Activated CD8-positive, alpha-beta T cell treated with anti-CD3 and anti-CD28 coated beads for 36 hours (primary cell): ENCODE data around the gene SLC35F4. TPM values are rescaled to one million over a fixed set of nuclear protein-coding genes. Genes with fewer than 3 reads are reported as not detected.

Experiments
- ATAC-seq: fragments of 200-7000 bp; cut with Tn5 transposase; one replicate; pipeline ENCODE4 v1.10.0; 2021; ENCODE audit warnings: mild to moderate bottlenecking, moderate library complexity
- CTCF ChIA-PET: fragments of 350-600 bp; sonication (Branson Sonifier 250); formaldehyde crosslinking; loops from one replicate; lab custom pipeline; 2021; ENCODE audit warnings: antibody characterized with exemption; lab: Charles Lee
- POLR2A ChIA-PET: fragments of 350-600 bp; sonication (Branson Sonifier 250); formaldehyde crosslinking; loops from one replicate; lab custom pipeline; 2021; ENCODE audit warnings: antibody characterized with exemption; lab: Charles Lee
- DNase-seq: peaks from one replicate; pipeline ENCODE4 v3.0.0-alpha.2; 2020
- H3K27ac Mint-ChIP-seq: one replicate; pipeline ENCODE4 v1.8.0; 2021; ENCODE audit warnings: mild to moderate bottlenecking, mixed read lengths
- H3K27me3 Mint-ChIP-seq: one replicate; pipeline ENCODE4 v1.8.0; 2021; ENCODE audit warnings: mixed read lengths
- H3K36me3 Mint-ChIP-seq: one replicate; pipeline ENCODE4 v1.8.0; 2021; ENCODE audit warnings: low read depth, mixed read lengths
- H3K4me1 Mint-ChIP-seq: one replicate; pipeline ENCODE4 v1.8.0; 2021; ENCODE audit warnings: low read depth, mixed read lengths
- H3K4me3 Mint-ChIP-seq: one replicate; pipeline ENCODE4 v1.8.0; 2021; ENCODE audit warnings: mild to moderate bottlenecking, moderate library complexity, mixed read lengths
- H3K9me3 Mint-ChIP-seq: one replicate; pipeline ENCODE4 v1.8.0; 2021; ENCODE audit warnings: mixed read lengths
- CTCF ChIP-seq: fragments of 200-600 bp; IDR thresholded peaks from one replicate; pipeline ENCODE4 v1.8.0; 2022; ENCODE audit warnings: antibody characterized with exemption, mild to moderate bottlenecking
- intact Hi-C: fragments of 100-400 bp; cut with micrococcal nuclease; formaldehyde crosslinking; loops from one replicate; pipeline ENCODE4 v1.10.0; 2022
- total RNA-seq, 2 experiments: library from RNA; stranded (reverse); gene quantifications; one replicate each; pipeline ENCODE4 v1.2.3, GENCODE V29; 2021

The SLC35F4 gene
- total RNA-seq, 2 experiments from 2014 or later, result not detected

GRCh38 chr14:57560681-57561080, 305.2 kb downstream of the SLC35F4 start:
- Mint-ChIP-seq H3K4me3 (no peak overlapping the region), H3K9me3 (no peaks in the 10 kb centered on the region), H3K27ac (no peak overlapping the region), H3K36me3 (no peaks in the 10 kb centered on the region), H3K27me3 (no peaks in the 10 kb centered on the region), H3K4me1 (no peaks in the 10 kb centered on the region)
- ATAC-seq, result no peak
- intact Hi-C loops, result no loop called here
- CTCF ChIA-PET, result no interaction called here
- TF ChIP-seq CTCF, result no peak
- POLR2A ChIA-PET, result no interaction called here
- no peak for DNase-seq

GRCh38 chr14:57559576-57559975, 306.3 kb downstream of the SLC35F4 start:
- peaks cover 5% of the 10 kb centered on the region for H3K9me3 Mint-ChIP-seq
- intact Hi-C loops, result no loop called here
- ChIA-PET POLR2A (interaction anchor here (0.6 kb wide), 1 partner anchor 728 kb away, joined by 3 read pairs; no protein-coding TSS in a partner anchor), CTCF (no interaction called here)
- H3K4me3 Mint-ChIP-seq, result no peak overlapping the region
- H3K4me1 Mint-ChIP-seq, result no peaks in the 10 kb centered on the region
- DNase-seq, result no peak
- H3K27ac Mint-ChIP-seq, result no peak overlapping the region
- no peaks in the 10 kb centered on the region for H3K27me3 Mint-ChIP-seq
- H3K36me3 Mint-ChIP-seq, result no peaks in the 10 kb centered on the region
- ATAC-seq, result no peak
- no peak for TF ChIP-seq CTCF

- H3K36me3 Mint-ChIP-seq, result no peaks in the 10 kb centered on the region
- CTCF ChIA-PET, result no interaction called here
- TF ChIP-seq CTCF, result no peak
- no peaks in the 10 kb centered on the region for H3K4me1 Mint-ChIP-seq
- POLR2A ChIA-PET, result no interaction called here
- H3K27ac Mint-ChIP-seq, result no peak overlapping the region
- no peak for ATAC-seq
- peaks cover 4% of the 10 kb centered on the region for H3K27me3 Mint-ChIP-seq
- H3K9me3 Mint-ChIP-seq, result peaks cover 25% of the 10 kb centered on the region
- intact Hi-C loops, result no loop called here
- H3K4me3 Mint-ChIP-seq, result no peak overlapping the region
- DNase-seq, result no peak
These were observed 316.0 kb downstream of the SLC35F4 start for GRCh38 chr14:57549765-57550420.

GRCh38 chr14:57549016-57549564, 316.8 kb downstream of the SLC35F4 start:
- POLR2A ChIA-PET, result interaction anchor here (0.5 kb wide), 1 partner anchor 234 kb away, joined by 3 read pairs; no protein-coding TSS in a partner anchor
- Mint-ChIP-seq H3K4me3 (no peak overlapping the region), H3K36me3 (no peaks in the 10 kb centered on the region), H3K4me1 (no peaks in the 10 kb centered on the region), H3K27me3 (peaks cover 4% of the 10 kb centered on the region), H3K27ac (no peak overlapping the region), H3K9me3 (peaks cover 18% of the 10 kb centered on the region)
- CTCF ChIA-PET, result no interaction called here
- ATAC-seq, result no peak
- no peak for DNase-seq
- intact Hi-C loops, result no loop called here
- no peak for TF ChIP-seq CTCF

GRCh38 chr14:57547131-57547530, 318.8 kb downstream of the SLC35F4 start:
- POLR2A ChIA-PET, result interaction anchor here (1.2 kb wide), 1 partner anchor 29 kb away, joined by 3 read pairs; no protein-coding TSS in a partner anchor

More at GRCh38 chr14:57547131-57547530, 318.8 kb downstream of the SLC35F4 start:
- peaks cover 6% of the 10 kb centered on the region for H3K36me3 Mint-ChIP-seq
- CTCF ChIA-PET, result no interaction called here
- no peak for ATAC-seq
- H3K4me3 Mint-ChIP-seq, result no peak overlapping the region
- no peak for TF ChIP-seq CTCF
- peaks cover 4% of the 10 kb centered on the region for H3K27me3 Mint-ChIP-seq
- no peak for DNase-seq
- intact Hi-C loops, result no loop called here
- H3K9me3 Mint-ChIP-seq, result peaks cover 27% of the 10 kb centered on the region
- no peak overlapping the region for H3K27ac Mint-ChIP-seq
- no peaks in the 10 kb centered on the region for H3K4me1 Mint-ChIP-seq
